NCI-H2171 (cell line): Measurements from ENCODE around the gene PTCD2.

Source experiments
- DNase-seq: peaks from one replicate; lab custom pipeline; 2025; lab: John Stamatoyannopoulos, UW

The PTCD2 gene, protein sequence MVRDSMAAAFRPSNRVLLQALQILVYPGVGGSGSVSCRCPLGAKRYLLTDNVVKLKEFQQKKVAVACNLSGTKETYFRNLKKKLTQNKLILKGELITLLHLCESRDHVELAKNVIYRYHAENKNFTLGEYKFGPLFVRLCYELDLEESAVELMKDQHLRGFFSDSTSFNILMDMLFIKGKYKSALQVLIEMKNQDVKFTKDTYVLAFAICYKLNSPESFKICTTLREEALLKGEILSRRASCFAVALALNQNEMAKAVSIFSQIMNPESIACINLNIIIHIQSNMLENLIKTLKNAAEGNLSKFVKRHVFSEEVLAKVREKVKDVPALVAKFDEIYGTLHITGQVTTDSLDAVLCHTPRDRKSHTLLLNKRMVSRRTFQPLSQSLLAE

GRCh38 chr5:72319976-72320752 lies at the start of gene PTCD2, which contains the start of gene MRPS27:
Gene PTCD2 (plus strand): TSS chr5:72320373. CDS start chr5:72320383, 10 bp downstream.
Gene MRPS27 (minus strand): TSS chr5:72320240. CDS start chr5:72320221, 19 bp downstream.
- DNase-seq: peak; percentile 91

DNA sequence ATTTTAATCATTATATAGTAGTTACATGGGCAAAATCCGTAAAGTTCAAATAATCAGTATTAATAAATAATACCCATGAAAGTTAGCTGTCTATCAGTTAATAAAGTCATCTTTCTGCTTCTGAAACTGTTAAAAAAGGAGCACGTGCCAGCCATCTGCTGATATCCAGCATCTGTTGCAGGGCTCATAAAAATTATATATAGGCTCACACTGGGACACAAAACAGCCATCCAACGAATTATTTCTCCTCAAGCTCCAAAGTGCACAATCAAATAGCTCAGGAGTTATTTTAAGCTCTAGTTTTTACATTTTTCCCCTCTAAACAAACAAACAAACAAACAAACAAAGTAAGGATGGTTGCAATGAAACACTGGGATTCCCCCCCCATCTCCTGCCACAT lies 48.5 kb upstream of the PTCD2 start:
- no peak for DNase-seq

DNA sequence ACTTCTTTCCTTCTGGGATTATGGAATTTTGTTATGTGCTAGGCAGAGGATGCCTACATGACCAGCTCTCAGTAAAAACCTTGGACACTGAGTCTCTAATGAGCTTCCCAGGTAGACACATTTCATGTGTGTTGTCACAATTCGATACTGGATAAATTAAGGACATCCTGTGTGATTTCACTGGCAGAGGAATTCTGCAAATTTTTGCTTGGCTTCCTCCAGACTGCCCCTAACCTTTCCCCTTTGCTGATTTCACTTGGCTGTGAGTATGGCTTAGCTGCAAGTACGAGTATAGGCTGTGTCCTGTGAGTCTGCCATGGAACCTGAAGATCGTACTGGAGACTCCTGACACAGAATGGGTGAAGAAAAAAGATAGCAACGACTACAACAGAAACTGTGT lies 47.8 kb upstream of the PTCD2 start:
- DNase-seq: no peak

- DNase-seq: no peak
Observed at GRCh38 chr5:72273547-72273946, 46.6 kb upstream of the PTCD2 start.

- no peak for DNase-seq
Observed at GRCh38 chr5:72276219-72276752, 43.9 kb upstream of the PTCD2 start.

DNA sequence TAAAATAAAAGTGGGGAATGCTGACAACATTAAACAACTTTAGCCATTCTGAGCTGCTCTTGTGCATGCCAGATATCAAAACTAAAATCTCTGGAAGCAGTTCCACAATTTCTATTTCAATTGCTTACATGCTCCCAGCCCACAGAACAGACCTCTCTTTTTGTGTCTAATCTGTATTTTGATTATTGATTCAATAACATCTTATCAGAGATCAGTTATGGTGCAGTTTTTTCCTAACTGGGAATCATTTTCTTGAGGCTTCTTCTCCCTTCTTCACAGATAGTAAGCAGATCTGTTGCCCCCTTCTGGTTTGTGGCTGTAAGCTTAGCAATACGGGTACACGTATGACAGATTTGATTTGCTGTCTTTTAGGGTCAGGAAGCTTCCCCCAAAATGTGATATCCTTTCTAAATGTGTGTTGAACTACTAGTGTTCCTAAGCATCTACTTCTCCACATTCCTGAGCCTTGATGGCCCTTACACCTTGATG lies 39.5 kb upstream of the PTCD2 start:
- no peak for DNase-seq

- DNase-seq: no peak
Observed at GRCh38 chr5:72281430-72281763, 38.8 kb upstream of the PTCD2 start.

DNA sequence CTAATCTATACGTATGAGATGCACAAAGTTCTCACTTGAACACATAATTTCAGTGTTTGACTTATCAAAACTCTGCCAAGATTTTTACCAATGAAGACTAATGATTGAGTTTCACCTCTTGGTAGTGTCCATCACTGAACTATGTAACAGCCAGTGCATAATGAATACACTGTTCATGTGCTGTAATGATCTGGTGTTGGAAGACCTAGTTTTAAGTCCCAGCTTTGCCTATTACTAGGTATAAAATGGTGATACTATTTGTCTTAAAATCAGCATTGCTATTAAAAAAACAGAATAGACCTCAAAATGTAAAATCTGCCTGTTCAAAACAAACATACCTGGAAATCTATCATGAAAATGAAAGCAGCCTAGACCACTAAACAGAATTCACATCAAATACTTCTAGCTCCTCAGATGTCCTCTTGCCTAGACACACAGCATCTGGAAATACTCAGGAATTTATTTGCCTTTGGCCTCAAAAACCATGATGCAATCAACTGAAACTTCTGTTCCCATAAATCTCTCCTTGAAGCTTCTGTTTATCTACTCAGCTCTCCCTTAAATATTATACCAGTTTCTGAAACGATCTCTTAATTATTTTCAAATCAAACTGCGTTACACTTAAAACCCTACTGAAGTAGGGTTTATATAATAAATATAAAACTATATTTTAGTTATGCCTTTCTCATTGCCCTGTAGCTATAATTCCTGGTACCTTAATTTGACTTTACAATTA lies 38.2 kb upstream of the PTCD2 start:
- DNase-seq: no peak

- no peak for DNase-seq
Observed at GRCh38 chr5:72282878-72283277, 37.3 kb upstream of the PTCD2 start.

- DNase-seq: no peak
Observed at GRCh38 chr5:72283358-72283757, 36.8 kb upstream of the PTCD2 start.

GRCh38 chr5:72284559-72285423 lies 35.4 kb upstream of the PTCD2 start:
- DNase-seq: no peak

DNA sequence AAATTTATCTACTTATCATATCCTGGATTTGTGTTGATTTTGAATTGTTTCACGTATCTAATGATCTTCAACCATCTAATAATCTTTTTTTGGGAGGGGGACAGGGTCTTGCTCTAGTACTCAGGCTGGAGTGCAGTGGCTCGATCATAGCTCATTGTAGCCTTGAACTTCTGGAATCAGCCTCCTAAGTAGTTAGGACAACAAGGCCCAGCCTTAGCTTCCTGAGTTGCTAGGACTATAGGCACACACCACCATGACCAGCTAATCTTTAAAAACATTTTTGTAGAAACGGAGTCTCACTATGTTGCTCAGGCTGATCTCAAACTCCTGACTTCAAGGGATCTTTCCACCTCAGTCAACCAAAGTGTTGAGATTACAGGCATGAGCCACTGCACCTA lies 34.8 kb upstream of the PTCD2 start:
- DNase-seq: no peak

DNA sequence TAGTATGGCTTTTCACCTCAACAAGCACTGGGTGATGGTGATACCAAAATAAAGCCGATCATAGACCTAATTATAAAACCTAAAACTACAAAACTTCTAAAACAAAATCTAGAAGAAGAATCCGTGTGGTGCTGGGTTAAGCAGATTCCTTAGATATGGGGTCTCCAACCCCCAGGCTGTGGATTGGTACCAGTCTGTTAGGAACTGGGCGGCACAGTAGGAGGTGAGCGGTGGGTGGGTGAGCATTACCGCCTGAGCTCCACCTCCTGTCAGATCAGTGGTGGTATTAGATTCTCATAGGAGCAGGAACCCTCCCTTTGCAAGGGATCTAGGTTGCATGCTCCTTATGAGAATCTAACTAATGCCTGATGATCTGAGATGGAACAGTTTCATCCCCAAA lies 33.4 kb upstream of the PTCD2 start:
- no peak for DNase-seq

- DNase-seq: peak; percentile 90
Observed at GRCh38 chr5:72288924-72289323, 31.2 kb upstream of the PTCD2 start.

- no peak for DNase-seq
Observed at GRCh38 chr5:72290356-72291133, 29.6 kb upstream of the PTCD2 start.

GRCh38 chr5:72291601-72292000 lies 28.6 kb upstream of the PTCD2 start:
- no peak for DNase-seq

- no peak for DNase-seq
Observed at GRCh38 chr5:72292411-72292810, 27.8 kb upstream of the PTCD2 start.

- no peak for DNase-seq
Observed at GRCh38 chr5:72293495-72294055, 26.6 kb upstream of the PTCD2 start.

DNA sequence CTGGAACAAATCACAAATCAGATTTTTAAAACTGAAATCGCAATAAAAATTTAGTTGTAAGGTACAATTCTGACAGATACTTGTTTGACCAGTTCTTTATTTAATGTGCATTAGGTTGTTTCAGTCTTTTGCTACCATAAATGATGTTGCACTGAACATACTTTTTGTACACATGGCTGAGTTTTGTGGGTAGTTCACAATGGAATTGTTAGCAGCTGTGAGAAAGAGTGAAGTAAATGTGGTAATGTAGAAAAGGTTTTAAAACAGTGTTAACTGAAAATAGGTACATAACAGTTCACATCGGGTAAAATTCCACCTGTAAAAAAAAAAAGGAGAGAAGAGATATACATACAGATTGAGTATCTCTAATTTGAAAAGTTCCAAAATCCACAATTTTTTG lies 25.7 kb upstream of the PTCD2 start:
- DNase-seq: no peak

DNA sequence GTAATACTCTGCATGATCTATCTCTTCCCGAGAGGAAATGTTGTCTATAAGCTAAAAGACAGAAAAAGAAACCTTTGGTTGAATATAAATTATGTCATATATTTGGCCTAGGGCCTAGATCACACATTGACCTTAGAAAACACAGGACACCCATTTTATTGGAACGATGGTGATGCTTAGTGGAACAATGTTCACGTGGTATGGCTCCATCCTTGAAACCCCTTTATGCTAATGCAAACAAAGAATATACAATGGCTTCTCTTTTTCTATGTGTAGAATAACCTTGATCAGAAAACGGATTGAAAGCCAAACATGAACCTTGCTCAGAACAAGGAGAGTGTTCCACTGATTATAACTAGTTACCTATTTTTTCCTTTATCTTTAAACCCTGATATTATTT lies 24.6 kb upstream of the PTCD2 start:
- DNase-seq: no peak
